Peyer's patch (tissue), 4 donors: ENCODE measurements around the gene ELL2.

Source experiments
- POLR2A ChIP-seq, 2 donors: fragments of 450-650 bp; IDR thresholded peaks; one replicate each; pipeline ENCODE4 v1.5.1; 2017; ENCODE audit warnings: antibody characterized with exemption in 2 of 2, mild to moderate bottlenecking in 2 of 2, moderate library complexity in 2 of 2
- TF ChIP-seq, protein P1 (sequence below), 6 experiments: fragments of 450-650 bp in 4 of 6; fragments of 200-600 bp in 2 of 6; sonication (generic) in 1 of 6; IDR thresholded peaks; one replicate each; pipeline ENCODE4 v1.5.1; 2017 to 2019; ENCODE audit warnings: antibody characterized with exemption in 6 of 6, mild to moderate bottlenecking in 3 of 6, moderate library complexity in 1 of 6

DNA sequence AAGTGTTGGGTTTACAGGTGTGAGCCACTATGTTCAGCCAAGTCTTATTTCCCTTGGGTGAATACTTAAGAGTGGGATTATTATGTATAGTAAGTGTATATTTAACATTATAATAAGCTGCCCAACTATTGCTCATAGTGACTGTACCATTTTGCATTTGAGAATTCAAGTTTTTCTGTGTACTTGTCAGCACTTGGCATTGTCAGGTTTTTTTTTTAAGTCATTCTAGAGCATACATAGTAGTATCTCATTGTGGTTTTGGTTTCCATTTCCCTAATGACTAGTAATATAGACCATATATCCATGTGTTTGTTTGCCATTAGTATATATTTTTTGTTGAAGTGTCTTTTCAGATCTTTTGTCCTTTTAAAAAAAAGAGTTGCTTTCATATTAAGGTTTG lies 10.5 kb upstream of the ELL2 start:
- no peak for TF ChIP-seq POLR2A (IDR thresholded peaks at IDR 0.05)
- TF ChIP-seq, protein P1, sequence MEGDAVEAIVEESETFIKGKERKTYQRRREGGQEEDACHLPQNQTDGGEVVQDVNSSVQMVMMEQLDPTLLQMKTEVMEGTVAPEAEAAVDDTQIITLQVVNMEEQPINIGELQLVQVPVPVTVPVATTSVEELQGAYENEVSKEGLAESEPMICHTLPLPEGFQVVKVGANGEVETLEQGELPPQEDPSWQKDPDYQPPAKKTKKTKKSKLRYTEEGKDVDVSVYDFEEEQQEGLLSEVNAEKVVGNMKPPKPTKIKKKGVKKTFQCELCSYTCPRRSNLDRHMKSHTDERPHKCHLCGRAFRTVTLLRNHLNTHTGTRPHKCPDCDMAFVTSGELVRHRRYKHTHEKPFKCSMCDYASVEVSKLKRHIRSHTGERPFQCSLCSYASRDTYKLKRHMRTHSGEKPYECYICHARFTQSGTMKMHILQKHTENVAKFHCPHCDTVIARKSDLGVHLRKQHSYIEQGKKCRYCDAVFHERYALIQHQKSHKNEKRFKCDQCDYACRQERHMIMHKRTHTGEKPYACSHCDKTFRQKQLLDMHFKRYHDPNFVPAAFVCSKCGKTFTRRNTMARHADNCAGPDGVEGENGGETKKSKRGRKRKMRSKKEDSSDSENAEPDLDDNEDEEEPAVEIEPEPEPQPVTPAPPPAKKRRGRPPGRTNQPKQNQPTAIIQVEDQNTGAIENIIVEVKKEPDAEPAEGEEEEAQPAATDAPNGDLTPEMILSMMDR (IDR thresholded peaks at IDR 0.05): no peak
